Measurements from ENCODE around the gene DMPK.
"Not testable (repeated sequence)": the region's sequence is repeated elsewhere in the genome, so short reads cannot be mapped to it uniquely, and the experiment has no call there.

Gene DMPK

GRCh38 chr19:45804140-45804958 is 22.1 kb upstream of the DMPK start:
- DNase-seq (ENCODE audit: insufficient read length, low spot score) (no peak), FAIRE-seq (no peak)
- TF ChIP-seq POU2F2 (IDR thresholded peaks at IDR 0.05; ENCODE audit: low read depth, low read length) (no peak), POLR2AphosphoS5 (IDR thresholded peaks at IDR 0.05; ENCODE audit: low read depth, low read length) (no peak), PAX5 (IDR thresholded peaks at IDR 0.05; ENCODE audit: insufficient read depth, low read length, severe bottlenecking) (no peak), POLR2A (IDR thresholded peaks at IDR 0.05; ENCODE audit: low read depth, low read length) (no peak), SPI1 (IDR thresholded peaks at IDR 0.05; ENCODE audit: low read depth, low read length) (no peak), TAF1 (IDR thresholded peaks at IDR 0.05; ENCODE audit: low read depth, low read length) (no peak)

GRCh38 chr19:45801603-45802175 is 19.4 kb upstream of the DMPK start:
- TF ChIP-seq POLR2AphosphoS5 (IDR thresholded peaks at IDR 0.05; ENCODE audit: low read depth, low read length) (no peak), PAX5 (IDR thresholded peaks at IDR 0.05; ENCODE audit: insufficient read depth, low read length, severe bottlenecking) (no peak), POU2F2 (IDR thresholded peaks at IDR 0.05; ENCODE audit: low read depth, low read length) (no peak), SPI1 (IDR thresholded peaks at IDR 0.05; ENCODE audit: low read depth, low read length) (no peak), POLR2A (IDR thresholded peaks at IDR 0.05; ENCODE audit: low read depth, low read length) (no peak), TAF1 (IDR thresholded peaks at IDR 0.05; ENCODE audit: low read depth, low read length) (no peak)
- FAIRE-seq (peak; percentile 38), DNase-seq (ENCODE audit: insufficient read length, low spot score) (no peak)

- peak; percentile 26 for FAIRE-seq
- TF ChIP-seq POLR2A (IDR thresholded peaks at IDR 0.05; ENCODE audit: low read depth, low read length) = no peak
- no peak for TF ChIP-seq SPI1 (IDR thresholded peaks at IDR 0.05; ENCODE audit: low read depth, low read length)
- no peak for TF ChIP-seq TAF1 (IDR thresholded peaks at IDR 0.05; ENCODE audit: low read depth, low read length)
- TF ChIP-seq POU2F2 (IDR thresholded peaks at IDR 0.05; ENCODE audit: low read depth, low read length) = no peak
- DNase-seq (ENCODE audit: insufficient read length, low spot score) = no peak
Observed at GRCh38 chr19:45800070-45800553, 17.8 kb upstream of the DMPK start.

GRCh38 chr19:45799541-45799940 is 17.3 kb upstream of the DMPK start:
- not testable (repeated sequence) for FAIRE-seq

GRCh38 chr19:45798995-45799517 is 16.8 kb upstream of the DMPK start:
- peak; percentile 95 for FAIRE-seq
- no peak for TF ChIP-seq POU2F2 (IDR thresholded peaks at IDR 0.05; ENCODE audit: low read depth, low read length)
- no peak for TF ChIP-seq TAF1 (IDR thresholded peaks at IDR 0.05; ENCODE audit: low read depth, low read length)
- TF ChIP-seq POLR2AphosphoS5 (IDR thresholded peaks at IDR 0.05; ENCODE audit: low read depth, low read length) = no peak
- TF ChIP-seq PAX5 (IDR thresholded peaks at IDR 0.05; ENCODE audit: insufficient read depth, low read length, severe bottlenecking) = no peak
- no peak for TF ChIP-seq SPI1 (IDR thresholded peaks at IDR 0.05; ENCODE audit: low read depth, low read length)
- TF ChIP-seq POLR2A (IDR thresholded peaks at IDR 0.05; ENCODE audit: low read depth, low read length) = no peak
- peak; percentile 81 for DNase-seq (ENCODE audit: insufficient read length, low spot score)

More at GRCh38 chr19:45799541-45799940, 17.3 kb upstream of the DMPK start:
- not testable (repeated sequence) for DNase-seq (ENCODE audit: insufficient read length, low spot score)

GRCh38 chr19:45794627-45795026 is 12.3 kb upstream of the DMPK start:
- DNase-seq (ENCODE audit: insufficient read length, low spot score) (no peak), FAIRE-seq (no peak)
- TF ChIP-seq POLR2A (IDR thresholded peaks at IDR 0.05; ENCODE audit: low read depth, low read length) = no peak

GRCh38 chr19:45793876-45794275 is 11.6 kb upstream of the DMPK start:
- TF ChIP-seq PAX5 (IDR thresholded peaks at IDR 0.05; ENCODE audit: insufficient read depth, low read length, severe bottlenecking) (no peak), POLR2A (IDR thresholded peaks at IDR 0.05; ENCODE audit: low read depth, low read length) (no peak), SPI1 (IDR thresholded peaks at IDR 0.05; ENCODE audit: low read depth, low read length) (0 out of 2 replicates have a peak, but pooled peaks have one; percentile 28)
- FAIRE-seq = no peak
- no peak for DNase-seq (ENCODE audit: insufficient read length, low spot score)

- FAIRE-seq = no peak
- DNase-seq (ENCODE audit: insufficient read length, low spot score) = no peak
- TF ChIP-seq POLR2A (IDR thresholded peaks at IDR 0.05; ENCODE audit: low read depth, low read length) = no peak
- no peak for TF ChIP-seq POU2F2 (IDR thresholded peaks at IDR 0.05; ENCODE audit: low read depth, low read length)
Observed at GRCh38 chr19:45793178-45793564, 10.9 kb upstream of the DMPK start.

- TF ChIP-seq SPI1 (IDR thresholded peaks at IDR 0.05; ENCODE audit: low read depth, low read length) (no peak), TAF1 (IDR thresholded peaks at IDR 0.05; ENCODE audit: low read depth, low read length) (peak; percentile 60; the same call in 1 of the 2 replicates), PAX5 (IDR thresholded peaks at IDR 0.05; ENCODE audit: insufficient read depth, low read length, severe bottlenecking) (peak; percentile 4), POU2F2 (IDR thresholded peaks at IDR 0.05; ENCODE audit: low read depth, low read length) (no peak), POLR2A (IDR thresholded peaks at IDR 0.05; ENCODE audit: low read depth, low read length) (peak; percentile 72), POLR2AphosphoS5 (IDR thresholded peaks at IDR 0.05; ENCODE audit: low read depth, low read length) (peak; percentile 54; the same call in 1 of the 2 replicates)
- peak; percentile 99 for FAIRE-seq
- peak; percentile 97 for DNase-seq (ENCODE audit: insufficient read length, low spot score)
Observed at GRCh38 chr19:45792470-45793177, 10.3 kb upstream of the DMPK start, which contains the start of gene DMWD. Gene DMWD (minus strand): TSS chr19:45792845. CDS start chr19:45792756, 89 bp downstream.
